HG03378 (cell line): Measurements from ENCODE around the gene MRPL23.

ENCODE experiments used
- ATAC-seq: cut with Tn5 transposase; IDR thresholded peaks from one replicate; pipeline ENCODE4 v1.9.1; 2021; ENCODE audit warnings: mild to moderate bottlenecking, moderate library complexity; ENCODE audit not compliant: unreplicated experiment

The MRPL23 gene

DNA sequence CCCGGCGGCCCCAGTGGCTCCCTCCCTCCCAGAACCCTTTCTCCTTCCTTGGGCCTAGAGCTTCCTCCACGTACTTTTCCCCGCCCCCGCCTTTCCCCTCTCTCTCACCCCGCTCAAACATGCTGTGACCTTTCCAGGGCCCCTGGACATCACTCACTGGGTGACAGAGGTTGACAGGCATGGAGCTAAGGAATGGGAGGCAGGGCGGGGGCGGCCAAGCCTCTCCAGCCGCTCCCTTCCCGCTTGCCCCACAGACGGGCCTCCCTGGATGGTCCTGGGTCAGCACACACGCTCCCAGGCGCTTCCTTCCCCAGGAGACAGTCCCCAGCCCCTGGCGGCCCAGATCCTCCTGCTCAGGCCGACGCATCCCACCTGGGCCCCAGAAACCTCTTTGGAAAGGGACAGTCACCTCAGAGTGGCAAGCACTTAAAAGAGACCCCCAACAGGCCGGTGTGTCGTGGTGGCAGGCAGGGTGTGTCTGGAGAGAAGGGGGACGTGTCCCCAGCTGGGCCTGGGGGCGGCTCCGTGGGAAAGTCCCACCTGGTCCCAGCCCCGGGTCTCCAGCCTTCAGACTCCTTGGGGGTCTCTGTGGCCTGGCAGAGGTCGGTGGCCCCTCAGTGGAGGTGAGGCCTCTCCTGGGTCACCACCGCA, 41.7 kb downstream of the MRPL23 start:
- no peak for ATAC-seq

DNA sequence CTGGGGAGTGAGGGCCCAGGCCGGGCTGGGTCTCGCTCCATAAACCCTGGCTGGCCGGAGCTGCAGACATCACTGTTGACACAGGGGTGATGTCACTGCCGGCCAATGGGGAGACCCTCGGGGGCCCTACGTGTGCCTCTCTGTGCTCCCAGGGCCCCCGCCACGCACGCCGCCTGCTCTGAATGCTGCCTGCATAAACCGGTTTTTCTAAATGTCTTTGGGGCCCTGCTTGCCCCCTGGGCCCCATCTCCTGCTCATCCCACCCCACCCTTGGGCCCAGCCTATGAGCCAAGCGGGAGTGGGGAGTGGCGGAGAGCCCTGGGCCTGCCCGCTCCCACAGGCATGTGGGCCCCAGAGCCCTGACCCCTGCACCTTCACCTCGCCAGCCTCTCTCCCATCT, 42.8 kb downstream of the MRPL23 start:
- ATAC-seq = no peak

DNA sequence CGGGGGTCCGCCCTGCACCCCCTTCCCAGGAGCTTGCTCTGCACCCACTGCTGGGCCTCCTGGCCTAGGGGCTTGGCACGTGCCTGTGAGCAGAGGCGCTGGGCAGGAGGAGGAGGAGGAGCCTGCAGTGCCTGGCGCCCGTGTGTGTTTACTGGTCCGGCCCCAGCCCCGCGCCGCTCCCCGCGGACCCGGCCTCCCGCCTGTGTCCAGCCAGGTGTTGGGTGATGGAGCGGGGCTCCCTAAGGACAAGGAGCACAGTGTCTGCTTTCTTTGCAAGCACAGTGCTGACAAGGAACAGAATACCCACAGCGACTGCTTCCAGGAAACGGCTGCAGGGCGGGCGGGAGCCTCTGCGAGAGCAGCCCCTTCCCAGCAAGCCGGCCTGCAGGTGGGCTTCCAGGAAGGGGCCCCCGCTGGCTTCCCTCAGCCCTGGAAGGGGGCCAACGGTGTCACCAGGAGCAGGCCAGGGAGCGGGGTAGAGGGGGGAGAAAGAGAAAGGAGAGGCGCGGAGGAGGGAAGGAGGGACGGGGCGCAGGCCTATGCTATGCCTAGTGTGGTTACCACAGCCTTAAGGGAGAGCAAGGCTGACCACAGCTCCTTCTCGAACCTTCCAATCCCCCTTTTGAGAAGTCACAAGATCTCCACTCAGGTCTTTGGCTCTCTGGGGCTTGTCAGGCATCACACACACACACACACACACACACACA, 43.9 kb downstream of the MRPL23 start:
- ATAC-seq = no peak

DNA sequence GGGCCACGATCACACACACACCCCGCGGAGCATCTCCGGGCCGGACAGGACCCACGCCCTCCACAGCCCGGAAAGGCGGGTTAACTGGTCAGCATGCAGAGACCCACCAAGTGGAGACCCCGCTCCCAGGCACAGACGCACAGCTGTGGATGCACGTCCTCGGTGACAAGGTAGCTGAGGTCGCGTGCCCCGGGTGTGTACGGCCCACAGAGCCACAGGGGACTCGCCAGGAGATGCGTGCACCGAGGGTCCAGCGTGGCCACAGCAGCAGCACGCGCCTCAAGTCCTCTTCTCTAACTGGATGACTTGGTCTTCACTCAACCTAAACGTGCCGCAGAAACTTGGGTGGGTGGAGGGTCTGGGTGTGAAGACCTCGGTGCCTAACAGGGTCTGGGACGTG, 45.0 kb downstream of the MRPL23 start:
- no peak for ATAC-seq

DNA sequence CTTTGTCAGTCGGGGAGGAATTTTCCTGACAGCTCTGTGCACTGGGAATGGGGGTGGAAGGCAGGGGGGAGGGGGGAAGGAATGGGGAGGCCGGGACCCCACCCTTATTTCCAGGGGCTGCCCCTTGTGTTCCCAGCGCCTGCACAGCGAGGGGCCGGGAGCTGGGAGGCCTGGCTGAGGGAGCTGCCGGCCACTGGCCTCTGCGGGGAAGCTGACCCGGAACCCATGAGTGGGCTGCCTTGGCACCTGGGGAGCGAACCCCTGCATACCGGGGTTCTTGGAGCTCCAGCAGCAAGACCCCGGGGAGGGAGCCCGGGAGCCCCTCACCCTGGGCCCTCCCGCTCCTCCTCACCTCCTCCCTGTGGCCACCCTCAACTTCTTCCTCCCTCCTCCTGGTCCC, 47.0 kb downstream of the MRPL23 start:
- no peak for ATAC-seq

DNA sequence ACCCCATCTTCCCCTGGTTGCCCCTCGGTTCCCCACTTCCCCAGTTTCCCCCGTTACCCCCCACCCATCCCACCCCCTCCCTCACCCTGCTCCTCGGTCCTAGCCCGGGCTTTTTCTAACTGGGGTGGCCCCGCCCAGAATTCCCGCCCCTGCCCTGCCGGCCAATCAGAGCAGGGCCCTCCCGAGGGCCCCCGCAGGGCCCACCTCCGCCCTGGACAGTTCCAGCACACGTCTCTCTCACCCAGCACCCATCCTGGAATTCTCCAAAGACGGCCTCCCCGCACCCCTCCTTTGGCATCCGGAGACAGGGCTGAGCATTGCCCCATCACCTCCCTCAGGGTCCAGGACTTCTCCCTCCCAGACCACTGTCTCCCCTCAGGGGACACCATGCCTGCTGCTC, 50.6 kb downstream of the MRPL23 start, which contains the start of gene H19:
Gene H19 (minus strand): TSS at position 88 of the 400 bp plus-strand sequence.
- no peak for ATAC-seq

DNA sequence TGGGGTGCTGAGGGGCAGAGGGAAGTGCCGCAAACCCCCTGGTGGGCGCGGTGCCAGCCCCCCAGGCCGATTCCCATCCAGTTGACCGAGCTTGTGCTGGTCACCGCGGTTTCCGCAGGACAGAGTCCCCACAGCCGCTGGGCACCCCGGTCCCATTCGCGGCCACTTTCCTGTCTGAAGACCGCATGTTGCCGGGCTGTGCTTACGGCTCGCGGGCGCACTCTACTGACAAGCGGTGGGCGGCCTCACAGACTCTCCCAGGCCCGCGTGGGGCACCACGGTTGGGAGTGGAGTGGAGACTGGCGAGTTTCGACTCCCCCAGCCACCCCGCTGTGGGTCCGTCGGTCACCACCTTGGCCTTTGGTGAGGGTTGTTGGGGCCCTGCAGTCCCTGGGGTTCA, 51.2 kb downstream of the MRPL23 start:
- no peak for ATAC-seq

DNA sequence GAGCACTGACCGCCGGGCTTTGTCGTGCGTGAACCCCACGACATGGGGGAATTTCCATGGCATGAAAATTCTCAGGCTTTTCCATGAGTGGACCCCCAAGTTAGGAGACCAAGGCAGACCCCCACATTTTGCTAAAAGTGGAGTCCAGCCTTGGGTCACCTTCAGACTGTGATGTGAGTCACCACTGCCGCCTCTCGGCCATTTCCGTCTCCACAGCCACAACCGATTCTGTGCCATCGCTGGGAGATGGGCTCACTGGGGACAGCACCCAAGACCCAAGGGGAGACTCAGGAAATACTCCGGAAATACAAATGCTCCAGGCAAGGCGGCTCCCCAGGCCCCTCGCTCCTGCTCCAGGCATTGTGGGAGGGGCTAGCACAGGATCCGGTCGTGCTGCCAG, 51.7 kb downstream of the MRPL23 start:
- ATAC-seq = no peak

DNA sequence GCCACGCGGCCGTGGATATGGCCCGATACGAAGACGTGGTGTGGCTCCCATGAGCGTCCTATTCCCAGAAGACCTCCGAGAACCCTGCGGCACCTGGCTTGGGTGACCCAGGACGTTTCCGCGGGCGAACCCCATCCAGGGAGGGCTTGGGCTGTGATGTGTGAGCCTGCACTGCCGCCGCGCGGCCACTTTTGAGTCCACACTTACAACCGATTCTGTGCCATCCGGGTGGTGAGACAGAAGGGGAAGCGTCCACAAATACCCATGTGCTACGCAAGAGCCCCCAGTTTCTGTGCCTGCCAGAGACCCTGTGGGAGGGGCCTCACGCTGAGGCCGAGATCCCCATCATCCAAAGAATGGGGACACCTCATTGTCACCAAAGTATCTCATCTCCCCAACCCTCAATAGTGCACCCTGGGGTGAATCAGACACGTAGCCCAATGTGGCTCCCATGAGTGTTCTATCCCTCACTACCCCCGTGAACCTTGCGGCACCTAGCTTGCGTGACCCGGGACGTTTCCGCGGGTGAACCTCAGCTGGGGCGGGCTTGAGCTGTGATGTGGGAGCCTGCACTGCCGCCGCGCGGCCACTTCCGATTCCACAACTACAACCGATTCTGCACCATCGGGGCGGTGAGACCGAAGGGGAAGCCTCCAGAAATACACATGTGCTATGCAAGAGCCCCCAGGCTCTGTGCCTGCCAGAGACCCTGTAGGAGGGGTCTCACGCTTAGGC, 55.1 kb downstream of the MRPL23 start:
- ATAC-seq = no peak

DNA sequence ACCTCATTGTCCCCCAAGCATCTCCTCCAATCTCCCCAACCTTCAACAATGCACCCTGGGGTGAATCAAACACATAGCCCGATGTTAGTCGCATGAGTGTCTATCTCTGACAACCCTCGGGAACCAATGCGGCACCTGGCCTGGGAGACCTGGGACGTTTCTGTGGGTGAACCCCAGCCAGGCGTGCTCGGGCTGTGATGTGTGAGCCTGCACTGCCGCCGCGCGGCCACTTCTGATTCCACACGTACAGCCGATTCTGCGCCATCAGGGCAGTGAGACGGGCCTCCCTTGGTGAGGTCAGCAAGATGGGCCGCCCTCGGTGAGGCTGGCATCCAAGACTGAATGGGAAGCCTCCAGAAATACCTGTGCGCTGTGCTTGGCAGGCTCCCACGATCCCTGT, 55.7 kb downstream of the MRPL23 start:
- no peak for ATAC-seq

DNA sequence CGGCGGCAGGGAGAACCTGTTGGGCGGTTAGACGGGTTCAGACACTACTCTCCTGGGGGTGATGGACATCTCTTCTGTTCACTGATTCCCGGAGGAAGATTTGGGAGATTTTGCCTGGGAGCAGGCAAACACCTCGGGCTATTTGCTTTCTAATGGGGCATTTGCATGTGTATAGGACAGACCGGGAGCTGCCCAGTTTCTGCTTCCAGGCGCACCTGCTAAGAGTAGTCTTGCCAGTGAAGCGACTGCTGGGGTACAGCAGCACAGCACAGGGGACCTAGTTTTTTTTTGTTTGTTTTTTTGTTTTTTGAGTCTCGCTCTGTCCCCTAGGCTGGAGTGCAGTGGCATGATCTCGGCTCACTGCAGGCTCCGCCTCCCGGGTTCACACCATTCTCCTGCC, 57.3 kb downstream of the MRPL23 start:
- ATAC-seq = no peak
